Measurements from ENCODE around the gene ACSL6. TPM values are rescaled to one million over a fixed set of nuclear protein-coding genes. Genes with fewer than 3 reads are reported as not detected.

The ACSL6 gene
- polyA plus RNA-seq, 1 experiment, result not detected

- ChIA-PET CTCF (interaction anchor here (0.5 to 1.6 kb wide), 3 partner anchors 12 to 743 kb away, joined by 3 to 7 read pairs (median 3); no protein-coding TSS in a partner anchor), POLR2A (no interaction called here)
- no peak for TF ChIP-seq CTCF (IDR thresholded peaks at IDR 0.05; ENCODE audit: insufficient read depth, low read depth, low read length)
- peaks cover 3% of the 10 kb centered on the region; the same call in 1 of the 2 replicates for H3K27me3 ChIP-seq (ENCODE audit: control insufficient read depth, insufficient read depth, low read length)
- no peak for DNase-seq (ENCODE audit: low read depth)
- no peaks in the 10 kb centered on the region for H3K36me3 ChIP-seq (ENCODE audit: control insufficient read depth, insufficient read depth, low read length)
- no peak overlapping the region for H3K4me3 ChIP-seq (ENCODE audit: low read depth, low read length)
Measured at GRCh38 chr5:131996210-131997025, 15.0 kb downstream of the ACSL6 start.

- no peak for TF ChIP-seq CTCF (IDR thresholded peaks at IDR 0.05; ENCODE audit: insufficient read depth, low read depth, low read length)
- H3K4me3 ChIP-seq (ENCODE audit: low read depth, low read length), result no peak overlapping the region
- ChIA-PET POLR2A (no interaction called here), CTCF (no interaction called here)
- H3K36me3 ChIP-seq (ENCODE audit: control insufficient read depth, insufficient read depth, low read length), result no peaks in the 10 kb centered on the region
- H3K27me3 ChIP-seq (ENCODE audit: control insufficient read depth, insufficient read depth, low read length), result peaks cover 3% of the 10 kb centered on the region; the same call in 1 of the 2 replicates
- no peak for DNase-seq (ENCODE audit: low read depth)
Measured at GRCh38 chr5:131994533-131995226, 16.8 kb downstream of the ACSL6 start.

GRCh38 chr5:131994090-131994489 is 17.4 kb downstream of the ACSL6 start:
- no peak for TF ChIP-seq CTCF (IDR thresholded peaks at IDR 0.05; ENCODE audit: insufficient read depth, low read depth, low read length)
- Histone ChIP-seq H3K27me3 (ENCODE audit: control insufficient read depth, insufficient read depth, low read length) (peaks cover 3% of the 10 kb centered on the region; the same call in 1 of the 2 replicates), H3K4me3 (ENCODE audit: low read depth, low read length) (no peak overlapping the region), H3K36me3 (ENCODE audit: control insufficient read depth, insufficient read depth, low read length) (no peaks in the 10 kb centered on the region)
- CTCF ChIA-PET, result interaction anchor here (2.1 kb wide), 1 partner anchor 14 kb away, joined by 9 read pairs; no protein-coding TSS in a partner anchor
- POLR2A ChIA-PET, result no interaction called here
- DNase-seq (ENCODE audit: low read depth), result no peak

- Histone ChIP-seq H3K4me3 (ENCODE audit: low read depth, low read length) (no peak overlapping the region), H3K36me3 (ENCODE audit: control insufficient read depth, insufficient read depth, low read length) (no peaks in the 10 kb centered on the region), H3K27me3 (ENCODE audit: control insufficient read depth, insufficient read depth, low read length) (peaks cover 3% of the 10 kb centered on the region)
- TF ChIP-seq CTCF (IDR thresholded peaks at IDR 0.05; ENCODE audit: insufficient read depth, low read depth, low read length), result no peak
- CTCF ChIA-PET, result interaction anchor here (2.1 kb wide), 1 partner anchor 14 kb away, joined by 9 read pairs; no protein-coding TSS in a partner anchor
- POLR2A ChIA-PET, result no interaction called here
- no peak for DNase-seq (ENCODE audit: low read depth)
Measured at GRCh38 chr5:131993676-131994075, 17.8 kb downstream of the ACSL6 start.

- Histone ChIP-seq H3K27me3 (ENCODE audit: control insufficient read depth, insufficient read depth, low read length) (peaks cover 3% of the 10 kb centered on the region), H3K36me3 (ENCODE audit: control insufficient read depth, insufficient read depth, low read length) (no peaks in the 10 kb centered on the region), H3K4me3 (ENCODE audit: low read depth, low read length) (no peak overlapping the region)
- no peak for TF ChIP-seq CTCF (IDR thresholded peaks at IDR 0.05; ENCODE audit: insufficient read depth, low read depth, low read length)
- CTCF ChIA-PET, result interaction anchor here (2.1 kb wide), 1 partner anchor 15 kb away, joined by 9 read pairs; no protein-coding TSS in a partner anchor
- no peak for DNase-seq (ENCODE audit: low read depth)
- POLR2A ChIA-PET, result no interaction called here
Measured at GRCh38 chr5:131992370-131992769, 19.1 kb downstream of the ACSL6 start.

Data from BJ (cell line).